Hematopoietic multipotent progenitor cell treated with erythropoietin and hydrocortisone succinate and interleukin-3 and kit ligand, for 6 days (in vitro differentiated cells): Measurements from ENCODE around the gene OSBP2.

Experiments used
- DNase-seq: peaks from one replicate; pipeline ENCODE4 v3.0.0-alpha.2; 2015

The OSBP2 gene

DNA sequence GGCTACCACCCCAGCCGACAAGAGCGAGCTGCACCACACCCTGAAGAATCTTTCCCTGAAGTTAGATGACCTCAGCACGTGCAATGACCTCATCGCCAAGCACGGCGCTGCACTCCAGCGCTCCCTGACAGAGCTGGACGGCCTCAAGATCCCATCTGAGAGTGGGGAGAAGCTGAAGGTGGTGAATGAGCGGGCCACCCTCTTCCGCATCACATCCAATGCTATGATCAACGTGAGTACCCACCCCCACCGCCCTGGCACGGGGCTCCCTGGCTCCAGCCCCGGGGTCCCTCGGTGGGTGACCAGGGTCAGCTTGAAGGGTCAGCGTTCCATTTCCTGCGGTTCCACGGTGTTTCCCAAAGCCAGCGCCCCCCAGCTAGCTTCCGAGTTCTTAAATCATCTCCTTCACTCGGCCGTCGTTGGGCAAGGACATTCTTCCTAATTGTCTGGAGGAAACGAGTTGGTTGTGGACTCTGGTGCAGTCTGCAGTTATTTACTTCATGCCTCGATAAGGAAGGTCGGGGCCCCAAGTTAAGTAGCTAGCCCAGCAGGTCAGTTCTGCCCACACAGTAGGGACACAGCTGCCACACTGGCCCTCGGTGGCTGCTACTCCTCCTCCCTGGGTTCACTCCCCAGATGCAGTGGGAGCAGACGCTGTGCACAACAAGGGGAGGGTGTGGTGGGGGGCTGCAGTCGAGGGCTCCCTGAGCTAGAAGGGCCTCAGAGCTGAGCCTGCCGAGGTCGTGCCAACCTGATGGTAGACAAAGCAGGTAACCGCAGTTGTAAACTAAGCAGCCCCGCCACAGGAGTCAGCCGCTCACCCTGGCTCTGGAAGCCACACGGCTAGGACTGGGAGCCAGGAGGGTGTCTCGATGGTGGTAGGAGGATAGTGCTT lies 176.0 kb downstream of the OSBP2 start:
- DNase-seq: no peak

DNA sequence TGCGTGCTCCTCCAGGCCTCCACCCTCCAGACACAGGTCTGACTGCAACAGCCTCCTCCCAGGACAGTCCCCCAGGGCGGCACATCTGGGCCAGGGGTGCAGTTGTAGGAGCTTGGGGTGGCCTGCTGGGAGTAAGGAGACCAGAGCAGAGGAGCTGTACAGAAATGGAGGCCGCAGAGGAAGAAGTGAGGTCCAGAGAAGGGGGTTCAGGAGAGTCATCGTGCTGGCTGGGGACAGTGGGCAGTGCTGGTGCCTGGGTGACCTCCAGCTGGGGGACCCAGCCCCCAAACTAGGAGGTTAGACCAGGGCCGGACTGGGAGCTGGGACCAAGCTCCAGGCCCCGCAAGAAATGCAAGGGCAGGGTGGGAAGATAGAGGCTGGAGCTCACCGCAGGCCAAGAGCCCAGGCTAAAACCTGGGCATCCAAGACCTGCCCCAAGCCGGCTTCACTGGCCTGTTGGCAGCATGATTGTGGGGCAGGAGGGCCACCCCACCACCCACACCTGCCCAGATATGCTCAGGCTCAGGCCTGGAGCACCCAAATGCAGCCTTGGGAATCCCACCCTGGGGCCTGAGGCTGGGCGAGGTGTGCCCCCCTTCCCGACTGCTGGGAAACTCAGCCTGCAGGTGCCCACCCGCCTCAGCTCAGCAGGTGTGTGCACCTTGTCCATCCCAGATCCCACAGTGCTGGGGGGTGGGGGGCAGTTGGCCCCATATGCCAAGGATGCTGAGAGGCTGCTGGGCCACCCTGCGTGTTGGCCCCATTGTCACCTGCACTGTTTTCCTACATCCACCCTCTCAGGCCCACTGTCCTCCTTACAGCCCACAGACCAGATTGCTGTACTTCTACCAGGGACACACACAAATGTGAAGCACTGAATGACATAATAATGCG lies 177.0 kb downstream of the OSBP2 start:
- DNase-seq: no peak

DNA sequence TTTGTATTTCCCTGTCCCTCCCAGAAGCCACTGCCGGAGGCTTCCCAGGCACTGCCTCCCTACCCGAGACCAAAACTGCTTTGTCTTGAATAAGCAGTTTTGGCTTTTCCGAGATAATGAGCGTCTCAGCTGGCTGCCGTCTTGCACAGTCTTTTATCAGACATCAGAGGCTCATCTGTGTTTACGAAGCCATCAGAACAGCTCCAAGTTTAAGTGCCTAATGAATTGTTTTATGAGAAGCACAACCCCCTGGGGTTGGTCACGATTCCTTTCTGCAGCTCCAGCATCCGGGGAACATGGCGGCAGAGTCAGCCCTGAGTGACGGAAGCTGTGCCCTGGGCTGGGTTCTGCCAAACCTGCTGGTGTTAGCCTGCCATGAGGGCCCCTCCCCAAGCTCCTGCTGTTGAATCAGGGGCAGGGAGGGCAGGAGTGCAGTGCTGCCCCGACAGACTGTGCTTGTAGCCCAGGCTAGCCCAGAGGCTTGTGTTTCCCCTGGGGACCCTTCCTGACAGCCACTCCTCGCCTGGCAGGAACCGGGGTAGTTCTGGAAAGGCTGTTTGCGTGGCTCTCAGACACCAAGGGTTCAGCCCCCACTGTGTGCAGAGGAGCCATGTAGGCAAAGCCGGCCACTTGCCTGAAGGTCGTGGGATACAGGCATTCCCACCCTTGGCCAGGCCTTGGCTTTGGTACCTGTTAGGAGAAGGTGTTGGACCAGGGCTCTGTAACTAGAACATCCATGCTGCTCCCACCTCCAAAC lies 177.8 kb downstream of the OSBP2 start:
- DNase-seq: peak; percentile 57

DNA sequence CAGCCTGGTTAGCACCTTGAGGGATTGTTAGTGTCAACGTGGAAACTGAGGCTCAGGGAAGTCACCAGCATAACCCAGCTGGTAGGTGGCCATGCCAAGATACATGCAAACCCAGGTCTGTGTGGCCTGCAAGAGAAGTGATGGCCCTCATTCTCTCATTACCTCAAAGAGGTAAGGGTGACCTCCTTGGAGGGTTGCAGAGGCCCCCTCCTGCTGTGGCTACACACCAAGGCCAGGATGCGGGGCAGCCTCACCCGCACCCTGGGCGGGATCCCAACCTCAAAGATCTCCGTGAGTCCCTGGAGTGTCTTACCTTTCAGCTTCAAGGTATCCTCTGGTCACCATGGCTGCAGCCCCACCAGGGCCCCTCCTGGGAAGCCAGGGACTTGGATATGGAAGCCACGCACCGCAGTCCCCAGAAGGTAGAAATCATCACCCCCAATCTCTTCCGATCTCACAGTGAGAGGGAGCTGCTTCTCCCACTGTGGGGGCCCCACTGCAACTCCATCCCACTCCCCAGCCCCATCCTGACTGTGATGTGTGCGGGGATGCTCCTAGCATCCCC lies 178.5 kb downstream of the OSBP2 start:
- no peak for DNase-seq

DNA sequence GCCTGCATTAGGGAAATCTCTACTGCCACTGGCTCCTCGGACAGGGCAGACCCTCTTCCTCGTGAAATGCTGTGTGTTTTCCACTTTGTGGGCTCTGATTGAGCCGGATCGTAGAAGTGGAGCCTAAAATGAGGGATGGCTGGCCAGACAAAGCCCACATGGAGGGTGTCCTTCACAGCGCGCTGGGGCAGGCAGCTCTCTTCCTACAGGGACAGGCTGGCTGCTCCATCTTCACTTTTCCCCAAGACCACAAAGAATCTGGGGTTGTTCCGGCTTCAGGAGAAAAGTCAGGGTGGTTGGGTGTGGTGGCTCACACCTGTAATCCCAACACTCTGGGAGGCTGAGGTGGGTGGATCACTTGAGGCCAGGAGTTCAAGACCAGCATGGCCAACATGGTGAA lies 179.0 kb downstream of the OSBP2 start:
- DNase-seq: no peak

DNA sequence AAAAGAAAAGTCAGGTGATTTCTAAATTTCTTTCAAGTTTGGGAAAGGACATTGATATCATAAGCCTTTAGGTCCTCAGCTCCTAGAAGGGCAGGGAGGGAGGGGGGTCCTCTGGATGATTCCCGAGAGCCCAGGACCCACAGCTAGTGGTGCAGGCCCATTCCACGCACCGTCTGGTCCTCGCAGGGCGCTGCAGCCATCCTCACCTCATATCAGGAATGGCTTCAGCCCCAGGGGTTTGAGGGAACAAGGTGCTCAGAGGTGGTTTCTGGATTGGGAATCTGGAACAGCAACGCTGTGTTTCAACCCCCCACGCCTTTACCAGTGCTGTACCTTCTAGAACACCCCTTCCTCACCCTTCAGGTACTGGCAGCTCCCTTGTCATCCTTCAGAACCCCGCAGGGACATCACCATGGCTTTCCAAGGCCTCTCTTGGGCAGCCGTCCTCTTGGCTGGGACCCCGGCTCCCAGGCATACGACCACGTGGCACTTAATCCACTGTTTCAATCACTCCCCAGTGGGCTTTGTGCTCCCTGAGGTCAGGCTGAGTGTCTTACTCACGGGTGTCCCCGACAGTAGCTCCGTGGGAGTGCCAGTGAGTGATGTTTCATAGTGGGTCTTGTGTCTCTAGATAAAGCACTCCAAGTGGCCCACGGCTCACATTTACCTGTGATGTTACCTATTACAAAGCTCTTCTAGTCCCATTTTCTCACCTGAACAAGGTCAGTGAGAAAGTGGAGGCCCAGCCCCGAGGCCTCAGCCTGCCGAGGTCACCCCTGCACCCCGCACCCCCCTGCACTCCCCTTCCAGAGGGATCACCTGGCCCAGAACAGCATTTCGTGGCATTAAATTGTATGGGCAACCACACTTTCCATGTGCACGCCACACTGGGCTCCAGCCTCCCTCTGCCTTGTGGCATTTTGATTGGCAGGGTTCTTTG lies 180.0 kb downstream of the OSBP2 start:
- no peak for DNase-seq

GRCh38 chr22:30875481-30876215 lies 181.0 kb downstream of the OSBP2 start:
- no peak for DNase-seq

- DNase-seq: no peak
Observed at GRCh38 chr22:30876221-30876751, 181.6 kb downstream of the OSBP2 start.

- peak; percentile 71 for DNase-seq
Observed at GRCh38 chr22:30876915-30877553, 182.4 kb downstream of the OSBP2 start.

DNA sequence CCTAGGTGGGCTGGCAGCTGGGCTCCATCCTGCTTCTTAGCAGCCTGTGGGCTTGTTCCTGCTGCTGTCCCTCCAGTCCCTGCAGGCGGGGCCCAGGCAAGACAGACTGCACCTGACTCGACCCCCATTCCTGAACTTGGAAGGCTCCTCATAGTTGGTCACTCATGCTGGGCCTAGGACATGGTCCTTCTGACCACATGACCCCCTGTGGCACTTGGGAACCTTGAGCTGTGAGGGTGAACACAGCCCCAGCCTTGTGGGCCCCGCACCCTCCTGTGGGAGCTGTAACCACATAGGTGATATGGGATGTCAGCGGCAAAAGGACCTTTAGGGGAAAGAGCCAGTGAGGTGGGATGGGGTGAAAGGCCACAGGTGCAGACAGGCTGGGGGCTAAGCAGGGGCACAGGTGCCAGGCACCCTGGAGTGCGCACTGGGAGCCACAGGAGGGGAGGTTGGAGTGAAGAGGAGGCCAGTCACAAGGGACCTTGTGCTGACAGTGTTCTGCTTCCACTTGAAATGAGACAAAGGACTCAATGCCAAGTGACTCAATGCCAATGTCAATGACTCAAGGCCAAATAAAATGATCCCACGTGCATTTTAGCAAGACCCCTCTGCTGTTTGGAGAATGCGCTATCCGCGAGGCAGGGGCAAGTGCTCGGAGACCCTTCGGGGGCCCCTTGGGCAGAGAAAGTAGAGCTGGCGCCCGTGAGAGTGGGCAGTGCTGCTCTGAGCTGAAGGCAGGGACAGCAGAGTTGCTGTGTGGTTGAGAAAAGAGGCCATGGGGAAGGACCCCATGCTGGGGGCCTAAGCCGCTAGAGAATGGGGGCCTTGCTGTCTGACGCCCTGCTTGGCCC lies 183.2 kb downstream of the OSBP2 start:
- DNase-seq: no peak

DNA sequence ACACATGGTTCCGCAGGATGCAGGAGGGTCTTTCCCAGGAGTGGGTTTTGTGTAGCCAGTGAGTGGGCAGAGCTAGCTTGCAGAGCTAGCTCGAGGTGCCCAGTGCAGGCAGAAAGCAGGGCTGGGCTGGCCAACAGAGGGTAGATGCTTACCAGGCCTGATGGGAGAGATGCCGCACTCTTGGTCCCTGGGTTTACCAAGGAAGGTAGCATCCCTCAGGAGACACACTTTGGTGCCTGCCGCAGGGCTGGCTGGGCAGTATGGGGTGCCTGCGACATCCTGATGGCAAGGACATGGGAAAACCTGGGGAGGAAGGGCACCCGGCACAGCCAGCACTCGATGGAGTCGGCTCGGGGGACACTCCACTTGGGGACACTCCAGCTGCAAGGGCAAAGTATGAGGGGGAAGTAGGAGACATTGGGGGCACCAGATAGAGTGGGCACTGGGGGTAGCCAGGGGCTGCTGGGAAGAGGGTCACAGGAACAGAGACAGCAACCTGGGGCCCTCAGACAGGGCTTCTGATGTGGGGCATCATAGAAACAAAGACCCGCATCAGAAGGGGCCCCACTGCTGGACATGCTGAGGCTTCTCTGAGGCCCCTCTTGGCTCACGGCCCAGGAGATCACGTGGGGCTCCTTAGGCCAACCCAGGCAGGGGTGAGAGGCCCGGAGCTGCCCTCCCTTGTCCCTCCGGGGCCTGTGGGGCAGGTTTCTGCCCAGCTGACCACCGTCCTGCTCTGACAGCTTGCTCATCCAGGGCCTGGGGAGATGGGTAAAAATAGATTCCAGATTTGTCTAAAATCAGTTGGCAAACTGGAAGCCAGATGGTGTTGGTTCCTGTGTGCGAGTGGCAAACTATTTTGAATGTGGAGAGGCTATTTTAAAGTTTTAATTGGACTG lies 184.1 kb downstream of the OSBP2 start:
- no peak for DNase-seq

DNA sequence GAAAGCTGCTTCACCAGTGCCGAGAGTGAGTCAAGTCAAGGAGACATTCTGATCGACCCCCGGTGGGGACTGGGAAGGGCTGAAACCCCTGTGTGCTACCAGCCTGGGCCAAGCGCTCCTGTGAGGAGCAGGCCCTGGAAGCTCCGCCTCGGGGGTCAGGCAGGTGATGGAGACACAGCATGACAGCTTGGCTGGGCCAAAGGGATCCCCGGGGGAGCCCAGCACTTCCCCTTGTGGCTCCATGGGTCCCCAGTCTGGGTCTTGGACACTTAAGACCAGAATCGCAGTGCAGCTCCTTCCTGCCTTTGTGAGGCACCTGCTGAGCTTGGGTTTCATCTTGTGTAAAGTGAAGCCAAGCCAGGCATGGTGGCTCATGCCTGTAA lies 184.7 kb downstream of the OSBP2 start:
- DNase-seq: no peak

DNA sequence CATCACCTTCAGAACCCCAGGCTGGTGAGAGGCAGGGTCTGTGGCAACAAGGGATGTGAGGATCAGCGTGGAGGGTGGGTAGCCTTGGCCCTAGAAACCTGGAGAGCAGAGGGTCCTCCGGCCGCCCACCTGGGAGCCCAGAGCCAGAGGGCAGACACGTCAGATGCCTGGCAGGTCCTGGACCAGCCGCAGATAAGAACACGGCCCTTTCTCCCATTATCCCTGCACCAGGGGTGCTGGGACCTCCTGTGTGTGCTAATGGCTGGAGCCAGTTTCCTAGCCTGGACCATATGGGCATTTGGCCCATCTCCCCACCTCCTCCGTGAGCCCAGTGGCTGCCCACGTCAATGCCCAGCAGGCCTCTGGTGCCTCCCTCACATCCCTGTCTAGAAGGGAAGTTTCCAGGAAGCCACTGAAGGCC lies 185.5 kb downstream of the OSBP2 start:
- no peak for DNase-seq

DNA sequence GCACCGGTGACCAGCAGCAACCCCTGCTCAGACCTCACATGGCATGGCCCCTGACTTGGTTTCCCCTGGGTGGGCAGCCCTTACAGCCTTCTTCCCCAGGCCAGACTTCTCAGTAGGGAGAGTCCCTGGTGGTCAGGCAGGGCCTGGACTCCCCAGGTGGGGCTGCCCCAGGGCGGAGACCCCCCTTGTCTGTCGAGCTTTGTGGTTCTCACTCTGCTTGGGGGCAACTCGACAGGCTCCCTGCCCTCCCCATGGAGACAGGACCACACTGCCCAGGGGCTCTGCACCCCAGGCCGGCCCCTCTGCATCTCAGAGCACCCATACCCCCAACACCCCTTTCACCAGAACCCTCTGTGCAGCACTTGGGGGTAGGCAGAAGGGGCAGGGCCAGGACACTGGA lies 186.2 kb downstream of the OSBP2 start:
- DNase-seq: no peak

- DNase-seq: peak; percentile 95
Observed at GRCh38 chr22:30881361-30882183, 186.9 kb downstream of the OSBP2 start.

DNA sequence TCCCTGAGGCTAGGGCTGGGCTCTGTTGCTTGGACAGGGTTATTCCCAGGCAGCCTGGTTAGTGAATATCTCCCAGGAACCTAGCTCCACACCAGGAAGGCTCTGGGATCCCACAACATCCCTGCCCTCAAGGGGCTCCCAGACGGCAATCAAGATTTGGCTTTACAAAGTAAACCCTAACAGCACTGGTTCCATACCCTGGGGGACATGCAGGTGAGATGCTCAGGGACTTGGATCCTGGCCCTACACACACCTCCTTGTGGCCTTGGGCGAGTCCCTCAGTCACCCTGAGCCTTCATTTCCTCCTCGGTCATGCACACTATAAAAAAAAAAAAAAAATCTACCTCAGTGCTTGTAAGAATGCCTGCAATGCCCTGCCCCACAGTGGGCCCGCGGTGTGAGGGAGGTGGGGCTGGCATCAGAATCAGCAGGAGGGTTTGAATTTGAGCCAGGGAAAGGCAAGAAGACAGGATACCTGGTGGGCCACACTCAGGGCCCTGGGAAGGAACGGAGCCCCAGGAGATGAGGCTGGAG lies 187.6 kb downstream of the OSBP2 start:
- DNase-seq: peak; percentile 41
